Dermis microvascular lymphatic vessel endothelial cell (primary cell): ENCODE measurements around the gene AOAH. TPM values are rescaled to one million over a fixed set of nuclear protein-coding genes. Genes with fewer than 3 reads are reported as not detected.

Experiments
- DNase-seq, 2 donors: peaks; one replicate each; pipeline versions ENCODE4 v3.0.0 to v3.0.0-alpha.2; 2010; ENCODE audit warnings: low read depth in 2 of 2
- total RNA-seq: library from RNA; depleted of rRNA; stranded (reverse); fragments of >200 nt; gene quantifications from 2 replicates; pipeline ENCODE4 v1.2.1, GENCODE V29; 2014

AOAH gene, protein sequence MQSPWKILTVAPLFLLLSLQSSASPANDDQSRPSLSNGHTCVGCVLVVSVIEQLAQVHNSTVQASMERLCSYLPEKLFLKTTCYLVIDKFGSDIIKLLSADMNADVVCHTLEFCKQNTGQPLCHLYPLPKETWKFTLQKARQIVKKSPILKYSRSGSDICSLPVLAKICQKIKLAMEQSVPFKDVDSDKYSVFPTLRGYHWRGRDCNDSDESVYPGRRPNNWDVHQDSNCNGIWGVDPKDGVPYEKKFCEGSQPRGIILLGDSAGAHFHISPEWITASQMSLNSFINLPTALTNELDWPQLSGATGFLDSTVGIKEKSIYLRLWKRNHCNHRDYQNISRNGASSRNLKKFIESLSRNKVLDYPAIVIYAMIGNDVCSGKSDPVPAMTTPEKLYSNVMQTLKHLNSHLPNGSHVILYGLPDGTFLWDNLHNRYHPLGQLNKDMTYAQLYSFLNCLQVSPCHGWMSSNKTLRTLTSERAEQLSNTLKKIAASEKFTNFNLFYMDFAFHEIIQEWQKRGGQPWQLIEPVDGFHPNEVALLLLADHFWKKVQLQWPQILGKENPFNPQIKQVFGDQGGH
- total RNA-seq = 0.13 and 0.51 TPM in 2 replicates

DNA sequence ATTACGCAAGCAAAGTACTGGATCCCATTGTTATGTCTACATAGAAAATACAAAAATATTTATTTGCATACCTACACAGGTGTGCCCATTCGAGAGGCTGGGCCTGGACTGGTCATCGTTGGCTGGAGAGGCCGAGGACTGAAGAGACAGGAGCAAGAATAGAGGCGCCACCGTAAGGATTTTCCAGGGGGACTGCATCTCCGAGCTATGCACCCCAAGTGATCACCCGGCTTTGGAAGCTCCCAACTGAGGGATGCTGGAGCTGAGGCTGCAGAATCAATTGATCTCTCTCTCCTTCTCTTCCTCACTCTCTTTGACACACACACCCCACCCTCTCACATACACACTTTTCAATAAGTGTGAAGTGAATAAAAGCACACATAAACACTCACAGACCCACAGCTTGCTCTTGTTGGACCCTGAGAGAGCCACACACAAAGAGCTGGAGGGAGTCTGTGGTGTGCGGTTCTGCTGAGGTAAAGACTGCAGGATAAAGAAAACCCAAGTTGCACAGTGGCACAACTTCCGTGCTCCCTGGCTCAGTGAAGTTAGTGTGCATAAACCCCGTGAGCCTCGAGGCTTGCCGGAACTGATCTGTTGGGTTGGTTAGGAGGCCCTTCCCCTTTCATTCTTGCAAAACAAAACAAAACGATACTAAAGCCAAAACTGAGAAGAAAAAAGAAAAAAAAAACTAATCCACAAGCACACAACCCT, at the start of gene AOAH:
TSS of gene AOAH (minus strand) at position 544 of the 714 bp plus-strand sequence. CDS start at position 198, 346 bp downstream.
- DNase-seq = no peak

DNA sequence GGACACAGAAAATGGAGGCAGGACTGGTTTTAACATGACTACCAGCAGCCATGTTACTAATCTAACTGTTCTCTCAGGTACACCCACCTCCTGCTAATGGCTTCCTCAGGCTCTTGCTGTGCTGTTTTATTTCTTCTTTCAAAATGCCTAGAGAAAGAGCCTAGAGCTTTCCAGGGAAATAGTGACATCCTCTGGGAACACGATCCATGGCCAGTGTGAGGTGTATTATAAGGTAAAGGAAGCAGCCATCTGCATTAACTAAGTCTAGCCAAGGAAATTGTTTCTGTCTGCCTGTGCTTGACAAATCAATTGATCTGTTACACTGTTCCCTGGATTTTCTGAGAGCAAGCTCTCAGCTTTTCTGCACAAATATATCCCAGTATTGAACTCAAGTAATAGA, 42.2 kb upstream of the AOAH start:
- no peak for DNase-seq

DNA sequence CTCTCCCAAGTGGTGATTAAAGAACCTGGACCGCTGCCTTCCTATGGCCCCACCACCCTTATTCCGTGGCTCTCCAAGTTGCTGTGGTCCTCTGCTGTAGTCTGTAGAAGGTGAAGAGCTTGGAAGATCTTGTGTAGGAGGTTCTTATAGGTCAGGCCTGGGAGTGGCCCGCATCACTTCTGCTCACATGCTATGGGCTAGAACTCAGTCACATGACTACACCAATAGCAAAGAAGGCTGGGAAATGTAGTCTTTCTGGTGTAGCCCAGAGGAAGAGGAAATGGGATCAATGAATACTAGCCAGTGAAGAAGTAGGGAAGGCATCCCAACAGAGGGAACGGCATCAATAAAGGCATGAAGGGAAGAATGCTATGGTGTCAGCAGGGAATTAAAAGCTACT, 41.3 kb upstream of the AOAH start:
- DNase-seq = no peak

DNA sequence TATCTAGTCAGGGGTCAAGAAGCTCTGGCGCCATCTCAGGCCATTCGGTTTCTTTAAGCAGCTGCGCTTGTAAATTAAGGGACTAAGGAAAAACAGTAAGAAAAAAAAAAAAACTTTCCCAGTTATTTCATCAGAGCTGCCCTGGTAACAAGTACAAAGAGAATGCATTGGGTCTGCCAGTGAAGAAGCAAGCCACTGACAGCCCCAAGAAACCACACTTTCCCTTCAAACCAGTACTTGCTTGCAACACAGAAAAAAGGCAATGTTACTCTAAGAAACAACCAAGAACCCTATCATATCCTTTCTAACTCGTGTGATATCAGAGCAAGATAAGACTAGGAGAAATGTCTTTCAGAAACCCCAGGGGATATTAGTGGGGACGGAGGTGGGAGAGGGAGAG, 40.6 kb upstream of the AOAH start:
- DNase-seq = no peak

DNA sequence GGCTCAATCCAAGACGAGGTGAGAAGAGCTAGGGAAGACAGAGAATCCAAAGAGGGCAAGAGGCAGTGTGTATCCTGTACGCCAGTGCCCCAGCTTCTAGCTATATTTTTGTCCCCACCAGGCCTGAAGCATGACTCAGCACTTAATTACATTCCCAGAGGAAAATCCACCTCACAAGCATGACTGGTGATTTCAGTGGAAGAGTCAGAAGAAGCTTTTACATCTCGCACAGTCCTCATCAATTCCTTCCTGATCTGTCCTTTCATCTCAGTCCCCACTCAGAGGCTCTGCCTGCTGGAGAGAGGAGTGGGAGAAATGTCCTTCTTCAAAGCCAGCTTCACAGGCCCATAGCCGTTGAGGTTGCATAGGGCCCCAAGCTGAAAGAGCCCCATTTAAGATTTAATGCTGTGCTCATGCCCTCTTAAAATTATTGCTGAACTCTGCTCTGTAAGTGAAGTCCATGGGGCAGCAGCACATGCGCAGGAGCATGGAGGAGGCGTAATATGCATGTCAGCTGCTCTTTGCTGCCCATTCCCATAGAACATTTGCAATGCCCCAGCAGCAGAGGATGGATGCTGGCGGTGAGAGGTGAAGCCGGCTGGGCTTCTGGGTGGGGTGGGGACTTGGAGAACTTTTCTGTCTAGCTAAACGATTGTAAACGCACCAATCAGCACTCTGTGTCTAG, 39.0 kb upstream of the AOAH start:
- DNase-seq = no peak

DNA sequence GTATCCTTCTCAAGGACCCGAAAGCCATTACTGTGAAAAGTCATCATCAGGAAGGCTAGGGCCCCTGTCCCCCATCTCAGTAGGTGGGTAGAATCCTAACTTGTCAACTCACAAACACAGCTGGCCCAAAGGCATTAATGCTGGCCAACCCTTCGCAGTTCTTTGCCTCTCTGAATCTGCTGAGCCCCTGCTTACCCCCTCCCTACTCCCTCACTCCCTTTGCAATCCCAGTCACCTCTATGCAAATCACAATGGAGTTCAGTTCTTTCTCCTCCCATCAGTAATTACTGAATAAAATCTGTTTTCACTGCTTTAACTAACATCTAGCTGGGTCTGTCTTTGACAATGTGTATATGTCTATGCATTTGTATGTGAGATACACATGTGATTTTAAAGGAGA, 38.1 kb upstream of the AOAH start:
- no peak for DNase-seq

DNA sequence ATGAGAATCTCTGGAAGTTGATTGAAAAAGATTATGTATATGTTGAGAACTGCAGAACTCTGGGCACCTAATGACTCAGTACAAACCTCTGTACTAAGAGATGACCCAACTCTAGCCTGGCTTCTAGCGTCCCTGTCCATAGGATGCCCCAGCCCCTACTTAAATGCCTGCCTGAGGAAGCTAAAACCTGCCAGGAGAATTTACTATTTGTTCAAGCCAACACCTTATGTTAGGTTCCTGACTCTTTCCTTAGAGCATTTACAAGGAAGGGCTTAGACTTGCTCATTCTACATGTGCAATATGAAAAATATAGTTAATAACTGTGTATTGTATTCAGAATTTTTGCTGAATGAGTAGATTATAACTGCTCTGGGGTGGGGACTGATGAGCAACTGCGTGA, 37.5 kb upstream of the AOAH start:
- no peak for DNase-seq

DNA sequence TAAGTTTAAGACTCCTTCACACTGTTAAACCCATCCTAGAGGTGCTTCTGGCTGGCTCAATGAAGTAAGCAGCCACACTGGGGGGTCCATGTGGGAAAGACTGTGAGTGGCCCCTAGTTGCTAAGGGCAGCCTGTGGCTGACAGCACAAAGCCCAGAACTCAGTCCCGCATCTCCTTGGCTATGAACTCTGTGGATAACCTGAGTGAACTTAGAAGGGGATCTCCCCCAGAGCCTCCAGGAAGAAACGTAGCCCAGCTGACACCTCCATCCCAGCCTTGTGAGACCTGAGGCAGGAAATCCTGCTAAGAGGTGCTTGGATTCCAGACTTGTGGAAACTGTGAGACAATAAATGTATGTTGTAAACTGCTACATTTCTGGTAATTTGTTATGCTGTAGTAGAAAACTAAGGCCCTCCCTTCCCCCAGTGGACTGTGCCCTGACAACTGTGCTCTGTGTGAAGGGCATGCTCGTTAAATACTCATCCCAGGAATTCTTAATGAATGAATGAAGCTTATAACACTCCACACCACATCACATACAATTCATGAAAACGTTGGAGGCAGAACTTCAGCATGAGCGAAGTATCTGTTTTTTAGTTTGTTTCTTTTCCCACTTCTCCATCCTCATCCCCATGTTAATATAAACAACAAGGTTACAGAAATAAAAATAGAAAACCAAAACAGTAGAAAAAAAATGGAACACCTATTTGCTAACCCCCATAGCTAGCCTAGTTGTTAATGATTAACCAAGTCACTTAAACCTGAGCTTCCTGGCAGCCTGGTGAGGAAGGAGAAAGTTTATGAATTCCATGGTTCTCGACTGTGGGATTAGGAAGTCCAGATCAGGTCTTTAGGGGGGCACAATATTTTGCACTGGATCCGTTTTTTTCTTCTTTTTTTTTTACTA, 36.8 kb upstream of the AOAH start:
- no peak for DNase-seq

DNA sequence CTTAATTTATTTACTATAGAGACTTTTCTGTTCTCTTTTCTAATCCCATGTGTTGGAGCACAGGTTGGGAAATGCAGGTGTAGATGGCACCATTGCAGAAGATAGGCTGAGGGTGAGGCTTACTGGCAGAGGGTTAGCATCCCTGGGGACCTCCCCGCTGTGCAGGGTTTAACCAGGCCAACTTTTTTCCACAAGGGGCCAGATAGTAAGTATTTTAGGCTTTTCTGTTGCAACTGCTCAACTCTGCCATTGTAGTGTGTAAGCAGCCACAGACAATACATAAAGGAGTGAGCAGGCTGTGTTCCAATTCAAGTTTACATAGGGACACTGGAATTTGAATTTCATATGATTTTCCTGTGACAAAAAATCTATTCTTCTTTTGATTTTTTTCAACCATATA, 34.6 kb upstream of the AOAH start:
- DNase-seq = no peak

DNA sequence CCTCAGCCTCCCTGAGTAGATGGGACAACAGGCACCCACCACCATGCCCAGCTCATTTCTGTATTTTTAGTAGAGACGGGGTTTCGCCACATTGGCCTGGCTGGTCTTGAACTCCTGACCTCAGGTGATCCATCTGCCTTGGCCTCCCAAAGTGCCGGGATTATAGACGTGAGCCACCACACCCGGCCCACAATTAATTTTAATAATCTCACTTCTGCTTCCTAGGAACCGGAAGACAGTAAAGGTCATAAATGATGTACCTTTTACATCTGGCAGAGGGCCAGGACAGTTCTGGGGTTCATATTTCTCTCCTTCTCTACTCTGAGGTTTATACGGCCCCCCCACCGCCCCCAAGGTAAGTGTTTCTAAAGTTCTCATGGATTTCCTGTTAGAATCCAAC, 31.2 kb upstream of the AOAH start:
- DNase-seq = no peak

DNA sequence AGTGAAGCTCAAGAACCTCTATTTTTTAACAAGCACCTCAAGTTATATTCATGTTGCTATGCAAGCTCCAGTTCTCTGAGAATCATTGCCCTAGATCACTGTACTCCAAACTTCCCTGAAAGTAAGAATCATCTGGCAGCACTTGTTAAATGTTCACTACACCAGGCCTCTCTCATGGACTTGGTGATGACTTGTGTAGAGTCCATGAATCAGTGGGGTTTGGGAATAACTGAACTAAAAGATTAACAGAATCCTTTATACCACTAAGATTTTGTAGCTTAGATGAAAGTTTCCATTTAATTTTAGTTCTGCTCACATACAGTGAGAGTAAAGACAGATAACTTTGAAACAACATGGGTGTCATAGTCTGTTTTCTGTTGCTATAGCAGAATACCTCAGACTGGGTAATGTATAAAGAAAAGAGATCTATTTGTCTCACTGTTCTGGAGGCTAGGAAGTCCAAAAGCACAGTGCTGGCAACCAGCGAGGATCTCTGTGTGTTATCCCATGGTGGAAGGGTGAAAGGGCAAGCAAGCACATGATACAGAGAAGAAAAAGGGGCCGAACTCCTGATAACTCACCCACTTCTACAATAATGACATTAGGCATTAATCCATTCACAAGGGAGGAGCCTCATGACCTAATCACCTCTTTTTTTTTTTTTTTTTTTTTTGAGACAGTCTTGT, 27.9 kb upstream of the AOAH start:
- DNase-seq = no peak

DNA sequence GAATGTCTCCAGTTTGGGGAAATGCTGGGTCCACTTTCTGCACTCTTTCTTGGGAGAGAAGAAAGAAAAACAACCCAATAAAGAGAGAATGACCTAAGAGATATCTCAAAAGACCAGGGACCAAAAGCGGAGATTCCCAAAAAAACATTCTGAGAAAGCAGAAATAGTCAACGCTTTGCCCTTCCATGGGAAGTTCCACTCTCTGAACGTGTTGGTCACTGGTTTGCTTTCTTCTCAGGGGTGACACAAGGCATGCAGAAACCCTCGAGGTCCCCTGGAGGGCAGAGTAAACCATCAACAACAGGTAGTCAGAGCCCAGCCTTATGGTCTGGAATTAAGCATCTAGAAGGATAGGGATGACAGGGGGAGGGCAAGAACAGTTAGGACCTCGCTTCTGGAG, 26.2 kb upstream of the AOAH start:
- no peak for DNase-seq

DNA sequence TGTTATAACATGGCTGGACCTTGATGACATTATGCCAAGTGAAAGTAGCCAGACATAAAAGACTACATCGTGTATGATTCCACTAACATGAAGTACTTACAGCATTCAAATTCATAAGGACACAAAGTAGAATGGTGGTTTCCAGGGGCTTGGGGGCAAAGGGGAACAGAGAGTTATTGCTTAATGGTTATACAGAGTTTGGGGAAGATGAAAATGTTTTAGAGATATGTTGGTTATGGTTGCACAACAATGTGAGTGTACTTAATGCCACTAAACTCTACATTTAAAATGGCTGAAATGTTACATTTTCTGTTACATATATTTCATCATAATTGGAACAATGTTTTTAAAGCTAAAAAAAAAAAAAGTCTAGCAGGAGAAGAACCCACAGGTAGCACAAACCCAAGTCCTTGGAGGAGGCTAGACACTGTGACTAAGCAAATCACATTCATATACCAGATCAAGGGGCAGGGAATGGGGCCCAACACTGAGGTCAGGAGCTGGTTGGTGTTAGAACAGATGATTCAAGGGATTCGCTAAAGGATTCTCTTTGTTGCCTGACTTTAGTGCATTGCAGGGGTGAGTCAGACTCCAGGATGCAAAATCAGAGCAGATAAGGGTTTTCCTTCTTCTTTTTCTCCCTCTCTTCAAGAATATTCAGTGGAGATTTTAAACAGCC, 25.1 kb upstream of the AOAH start:
- DNase-seq = no peak

DNA sequence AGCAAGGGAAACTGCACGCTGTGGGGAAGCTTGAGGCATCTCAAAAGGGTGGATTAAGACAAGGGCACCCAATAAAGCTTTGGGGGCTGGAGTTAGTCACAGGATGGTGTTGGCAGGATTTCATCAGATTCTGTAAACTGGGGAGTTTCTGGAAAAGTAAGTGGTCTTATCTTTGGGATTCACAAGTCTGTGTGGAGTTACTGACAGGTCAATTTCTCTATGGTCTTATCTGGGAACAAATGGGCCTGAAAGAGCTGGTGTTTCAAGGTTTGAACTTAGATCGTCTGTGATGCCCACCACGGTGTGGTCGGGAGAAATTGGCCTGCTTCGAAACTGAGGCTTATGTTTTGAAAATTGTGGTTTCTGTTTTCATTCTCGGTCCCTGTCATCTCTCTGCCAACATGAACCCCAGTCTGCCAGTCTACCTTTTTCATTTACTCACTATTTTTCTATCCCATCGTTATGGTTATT, 23.8 kb upstream of the AOAH start:
- no peak for DNase-seq

DNA sequence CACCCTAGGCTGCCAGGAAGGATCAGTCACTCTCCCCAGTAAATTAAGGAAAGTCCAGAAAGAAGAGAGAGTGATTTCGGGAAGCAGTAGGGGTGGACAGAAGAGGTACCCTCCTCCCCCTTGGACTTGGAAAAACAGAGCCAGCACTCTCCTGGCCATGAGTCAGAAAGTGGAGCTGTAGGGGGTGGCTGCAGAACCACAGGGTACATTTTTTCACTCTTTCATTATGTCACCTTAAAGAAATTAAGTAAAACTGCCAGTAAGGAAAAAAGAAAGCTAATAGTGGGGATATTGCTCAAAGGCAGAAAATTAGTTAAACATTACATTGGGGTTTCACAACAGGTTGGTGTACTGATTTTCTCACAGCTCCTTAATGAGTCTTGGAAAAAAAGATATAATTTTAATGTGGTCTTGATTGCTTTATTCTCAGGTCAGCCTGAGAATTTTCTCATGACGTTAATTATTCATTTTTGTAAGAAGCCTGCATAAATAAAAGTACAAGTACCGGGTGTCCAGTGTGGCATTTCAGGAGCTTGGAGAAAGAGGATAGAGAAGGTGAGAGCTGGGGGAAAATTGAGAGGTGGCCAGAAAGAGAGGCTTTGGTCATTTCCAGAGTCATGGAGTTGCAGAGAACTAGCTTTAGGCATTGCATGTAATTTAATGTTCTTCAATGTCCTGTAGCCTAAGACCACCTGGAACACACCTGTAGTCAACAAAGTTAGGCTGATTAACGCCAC, 23.2 kb upstream of the AOAH start:
- DNase-seq = no peak

DNA sequence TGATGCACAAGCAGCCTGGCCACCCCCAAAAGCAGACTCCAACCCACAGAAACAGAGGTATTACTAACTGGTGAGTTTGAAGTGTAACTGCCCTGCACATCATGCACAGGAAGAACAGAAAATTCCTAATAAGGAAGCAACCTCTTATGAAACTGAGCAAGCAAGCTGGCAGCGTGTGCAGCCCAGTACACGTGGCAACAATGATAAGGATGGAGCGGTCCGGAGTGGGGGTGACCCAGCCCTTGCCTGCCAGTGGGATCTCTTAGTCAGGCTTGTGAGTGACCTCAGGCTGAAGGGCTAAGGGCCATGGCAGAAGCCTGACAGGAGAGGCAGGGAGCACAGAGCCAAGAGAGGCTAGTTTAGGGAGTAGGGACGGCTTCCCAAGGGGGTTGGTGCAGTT, 22.1 kb upstream of the AOAH start:
- no peak for DNase-seq

DNA sequence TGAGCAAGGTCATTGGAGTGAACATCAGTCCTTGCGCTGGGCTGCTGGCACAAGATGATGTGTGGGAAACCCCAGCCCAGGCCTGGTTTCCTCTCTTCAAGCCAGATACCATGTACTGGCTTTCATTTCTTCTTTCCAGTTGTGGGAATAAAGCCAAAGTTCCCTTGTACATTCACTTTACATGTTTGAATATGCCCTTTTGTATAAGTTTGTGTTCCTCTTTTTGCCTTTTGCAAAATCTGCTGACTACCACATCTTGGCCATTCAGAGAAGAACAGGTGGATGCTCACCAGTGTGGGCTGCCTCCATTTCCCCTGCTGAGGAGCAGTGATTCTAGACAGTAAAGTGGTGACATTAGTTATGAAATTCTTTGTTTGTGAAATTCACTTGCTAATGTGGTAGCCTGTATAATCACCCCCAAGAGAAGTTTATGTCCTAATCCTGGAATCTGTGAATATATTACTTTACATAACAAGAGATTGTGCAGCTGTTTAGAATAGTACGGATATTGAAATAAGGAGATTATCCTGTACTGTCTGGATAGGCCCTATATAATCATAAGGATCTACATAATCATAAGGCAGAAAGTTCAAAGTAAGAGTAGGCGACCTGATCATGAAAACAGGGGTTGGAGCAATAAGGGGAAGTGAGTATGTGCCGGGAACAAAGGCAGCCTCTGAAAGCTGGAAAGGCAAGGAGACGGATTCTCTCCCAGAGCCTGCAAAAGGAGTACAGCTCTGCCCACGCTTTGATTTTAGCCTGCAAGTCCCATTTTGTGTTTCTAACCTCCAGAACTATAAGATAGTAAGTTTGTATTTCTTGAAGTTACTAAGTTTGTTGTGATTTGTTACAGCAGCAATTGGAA, 18.8 kb upstream of the AOAH start:
- DNase-seq = no peak

DNA sequence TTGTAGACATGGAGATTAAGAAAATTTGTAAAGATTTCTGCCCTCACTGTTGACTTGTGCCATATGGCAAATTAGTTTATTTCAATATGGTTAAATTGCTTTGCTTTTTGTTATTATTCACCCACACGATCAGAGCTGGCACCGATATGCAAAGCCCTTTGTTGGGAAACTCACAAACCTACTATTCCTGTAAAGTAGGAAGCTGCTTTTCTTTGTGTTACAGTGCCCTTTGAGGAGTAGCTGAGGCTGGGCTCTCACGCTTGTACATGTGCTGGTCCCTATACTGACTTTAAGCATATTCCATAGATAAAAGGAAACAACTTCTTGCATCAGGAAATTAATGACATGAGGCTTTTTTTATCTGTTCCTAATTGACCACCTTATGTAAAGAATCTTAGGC, 17.6 kb upstream of the AOAH start:
- no peak for DNase-seq
